ENCODE measurements around the gene RAP1B.

DNA sequence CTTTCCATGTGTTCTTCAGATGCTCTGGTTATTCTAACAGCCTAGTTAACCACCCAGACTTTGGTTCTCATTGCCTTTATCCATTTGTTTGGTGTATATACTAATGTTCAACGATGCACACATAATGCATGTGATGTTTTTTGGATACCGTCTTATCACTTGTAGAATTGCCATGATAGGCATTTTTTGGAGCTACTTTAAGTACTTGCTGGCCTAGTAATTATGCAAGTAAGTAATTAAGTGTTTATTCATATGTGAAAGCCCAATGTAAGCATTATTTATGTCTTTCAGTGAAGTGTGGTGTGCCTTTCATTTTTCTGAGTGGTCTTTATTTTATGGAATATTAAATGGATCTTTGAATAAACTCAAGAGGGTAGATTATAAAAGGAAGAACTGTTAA, 14.2 kb downstream of the RAP1B start:
- TF ChIP-seq EZH2 (IDR thresholded peaks at IDR 0.05; ENCODE audit: borderline replicate concordance, low read depth, low read length) = no peak
- no peak for TF ChIP-seq POLR2A (conservative IDR thresholded peaks at IDR 0.05)
- TF ChIP-seq ZNF324 (CRISPR knock-in tag; IDR thresholded peaks at IDR 0.05) = no peak

Data from K562 (cell line).